HEK293 (cell line): ENCODE results near the gene ICE2.

Source experiments
- CTCF ChIA-PET: fragments of 350-600 bp; formaldehyde crosslinking; extraction: SDS; loops from one replicate; lab custom pipeline; 2021; ENCODE audit warnings: antibody characterized with exemption; lab: Yijun Ruan, JAX
- POLR2A ChIA-PET: fragments of 300-600 bp; formaldehyde crosslinking; extraction: SDS; loops from one replicate; lab custom pipeline; 2020; ENCODE audit warnings: antibody characterized with exemption, inconsistent platforms; lab: Yijun Ruan, JAX
- H3K27ac ChIP-seq: fragments of 200-500 bp; sonication (Bioruptor generic); 2 replicates; pipeline ENCODE4 v1.5.1; 2014; ENCODE audit warnings: low read depth, low read length, control low read depth, inconsistent platforms; ENCODE audit errors: extremely low read depth
- H3K36me3 ChIP-seq, 2 experiments: fragments of 200-500 bp in 1 of 2; sonication (Bioruptor generic) in 1 of 2; 1 replicate in 1 of 2; 2 replicates in 1 of 2; pipeline ENCODE4 v1.5.1; 2014 to 2017; ENCODE audit warnings: inconsistent platforms in 2 of 2, low read length in 2 of 2; ENCODE audit not compliant: control insufficient read depth in 2 of 2, insufficient read depth in 1 of 2
- H3K4me1 ChIP-seq: fragments of 200-500 bp; sonication (Bioruptor generic); 2 replicates; pipeline ENCODE4 v1.5.1; 2014; ENCODE audit warnings: mild to moderate bottlenecking, low read length, inconsistent platforms; ENCODE audit not compliant: control insufficient read depth, insufficient read depth
- H3K4me3 ChIP-seq: 2 replicates; pipeline ENCODE4 v1.5.1; 2011; ENCODE audit warnings: low read depth, mild to moderate bottlenecking, control low read depth, low read length, moderate library complexity
- H3K9me3 ChIP-seq: fragments of 200-500 bp; sonication (Bioruptor generic); 2 replicates; pipeline ENCODE4 v1.5.1; 2014; ENCODE audit warnings: low read depth, low read length, inconsistent platforms; ENCODE audit not compliant: control insufficient read depth, insufficient read depth
- OVOL3 ChIP-seq: fragments of 450-650 bp; formaldehyde crosslinking; IDR thresholded peaks from 2 replicates; pipeline ENCODE4 v1.5.1; 2016; ENCODE audit warnings: missing biosample characterization, missing genetic modification characterization
- REPIN1 ChIP-seq: fragments of 450-650 bp; formaldehyde crosslinking; IDR thresholded peaks from 2 replicates; pipeline ENCODE4 v1.5.1; 2017; ENCODE audit warnings: missing biosample characterization, missing genetic modification characterization, low read depth
- SCRT2 ChIP-seq: fragments of 450-650 bp; formaldehyde crosslinking; IDR thresholded peaks from 2 replicates; pipeline ENCODE4 v1.5.1; 2016; ENCODE audit warnings: missing biosample characterization, missing genetic modification characterization
- ZBTB10 ChIP-seq: fragments of 450-650 bp; formaldehyde crosslinking; IDR thresholded peaks from 2 replicates; pipeline ENCODE4 v1.5.1; 2016; ENCODE audit warnings: missing biosample characterization, missing genetic modification characterization
- ZEB2 ChIP-seq: fragments of 450-650 bp; formaldehyde crosslinking; IDR thresholded peaks from 2 replicates; pipeline ENCODE4 v1.5.1; 2016; ENCODE audit warnings: missing biosample characterization, missing genetic modification characterization
- ZFP3 ChIP-seq: fragments of 450-650 bp; formaldehyde crosslinking; IDR thresholded peaks from 2 replicates; pipeline ENCODE4 v1.5.1; 2016; ENCODE audit warnings: low read depth, missing biosample characterization, missing genetic modification characterization
- ZFP37 ChIP-seq: fragments of 450-650 bp; formaldehyde crosslinking; IDR thresholded peaks from 2 replicates; pipeline ENCODE4 v1.5.1; 2016; ENCODE audit warnings: missing biosample characterization, missing genetic modification characterization
- ZFP41 ChIP-seq: fragments of 450-650 bp; formaldehyde crosslinking; IDR thresholded peaks from 2 replicates; pipeline ENCODE4 v1.5.1; 2016; ENCODE audit warnings: missing biosample characterization, missing genetic modification characterization, borderline replicate concordance
- ZNF140 ChIP-seq: fragments of 450-650 bp; formaldehyde crosslinking; IDR thresholded peaks from 2 replicates; pipeline ENCODE4 v1.5.1; 2016; ENCODE audit warnings: missing biosample characterization, missing genetic modification characterization
- ZNF157 ChIP-seq: fragments of 450-650 bp; formaldehyde crosslinking; IDR thresholded peaks from 2 replicates; pipeline ENCODE4 v1.5.1; 2016; ENCODE audit warnings: missing biosample characterization, missing genetic modification characterization
- ZNF2 ChIP-seq: fragments of 450-650 bp; formaldehyde crosslinking; IDR thresholded peaks from 2 replicates; pipeline ENCODE4 v1.5.1; 2016; ENCODE audit warnings: missing biosample characterization, missing genetic modification characterization
- ZNF266 ChIP-seq: fragments of 450-650 bp; formaldehyde crosslinking; IDR thresholded peaks from 2 replicates; pipeline ENCODE4 v1.5.1; 2016; ENCODE audit warnings: missing biosample characterization, missing genetic modification characterization, low read depth
- ZNF366 ChIP-seq: fragments of 450-650 bp; formaldehyde crosslinking; conservative IDR thresholded peaks from 2 replicates; pipeline ENCODE4 v1.5.1; 2016; ENCODE audit warnings: missing biosample characterization, missing genetic modification characterization
- ZNF423 ChIP-seq: fragments of 450-650 bp; formaldehyde crosslinking; IDR thresholded peaks from 2 replicates; pipeline ENCODE4 v1.5.1; 2016; ENCODE audit warnings: missing biosample characterization, missing genetic modification characterization
- ZNF558 ChIP-seq: fragments of 450-650 bp; formaldehyde crosslinking; IDR thresholded peaks from 2 replicates; pipeline ENCODE4 v1.5.1; 2016; ENCODE audit warnings: missing biosample characterization, missing genetic modification characterization
- ZNF585B ChIP-seq: fragments of 450-650 bp; formaldehyde crosslinking; IDR thresholded peaks from 2 replicates; pipeline ENCODE4 v1.5.1; 2016; ENCODE audit warnings: missing biosample characterization, missing genetic modification characterization
- ZNF596 ChIP-seq: fragments of 450-650 bp; IDR thresholded peaks from 2 replicates; pipeline ENCODE4 v1.5.0; 2018; ENCODE audit warnings: missing biosample characterization, mild to moderate bottlenecking, missing genetic modification characterization, moderate library complexity
- ZNF621 ChIP-seq: fragments of 450-650 bp; formaldehyde crosslinking; IDR thresholded peaks from 2 replicates; pipeline ENCODE4 v1.5.1; 2017; ENCODE audit warnings: missing biosample characterization, missing genetic modification characterization
- TF ChIP-seq, protein P1 (sequence below): fragments of 450-650 bp; formaldehyde crosslinking; IDR thresholded peaks from 2 replicates; pipeline ENCODE4 v1.5.1; 2016; ENCODE audit warnings: missing biosample characterization, missing genetic modification characterization
- TF ChIP-seq, protein P2 (sequence below): fragments of 450-650 bp; formaldehyde crosslinking; IDR thresholded peaks from 2 replicates; pipeline ENCODE4 v1.5.1; 2016; ENCODE audit warnings: missing biosample characterization, missing genetic modification characterization
- TF ChIP-seq, protein P3 (sequence below): fragments of 450-650 bp; formaldehyde crosslinking; IDR thresholded peaks from 2 replicates; pipeline ENCODE4 v1.5.0; 2017; ENCODE audit warnings: missing biosample characterization, missing genetic modification characterization, borderline replicate concordance
- TF ChIP-seq, protein P4 (sequence below): fragments of 450-650 bp; formaldehyde crosslinking; IDR thresholded peaks from 2 replicates; pipeline ENCODE4 v1.5.1; 2016; ENCODE audit warnings: missing biosample characterization, missing genetic modification characterization
- TF ChIP-seq, protein P5 (sequence below): fragments of 450-650 bp; formaldehyde crosslinking; IDR thresholded peaks from 2 replicates; pipeline ENCODE4 v1.5.1; 2016; ENCODE audit warnings: missing biosample characterization, missing genetic modification characterization

ICE2 gene

GRCh38 chr15:60428935-60429334 is 50.0 kb downstream of the ICE2 start:
- CTCF ChIA-PET: no interaction called here

GRCh38 chr15:60426870-60427508 is 52.0 kb downstream of the ICE2 start:
- peaks cover 20 to 45% of the 10 kb centered on the region in 2 experiments for H3K36me3 ChIP-seq
- no peaks in the 10 kb centered on the region for H3K4me1 ChIP-seq
- H3K4me3 ChIP-seq: no peak overlapping the region
- no peak for TF ChIP-seq OVOL3 (tag by site-specific recombination)
- H3K27ac ChIP-seq: no peak overlapping the region
- ChIA-PET CTCF (no interaction called here), POLR2A (no interaction called here)
- H3K9me3 ChIP-seq: no peaks in the 10 kb centered on the region

More at GRCh38 chr15:60428935-60429334, 50.0 kb downstream of the ICE2 start:
- Histone ChIP-seq H3K4me1 (no peaks in the 10 kb centered on the region), H3K27ac (no peak overlapping the region), H3K4me3 (no peak overlapping the region)
- TF ChIP-seq ZFP3 (tag by site-specific recombination): no peak
- no peak for TF ChIP-seq ZNF423 (tag by site-specific recombination)
- TF ChIP-seq REPIN1 (tag by site-specific recombination): no peak
- TF ChIP-seq ZNF157: no peak
- no peak for TF ChIP-seq ZNF585B (tag by site-specific recombination)
- TF ChIP-seq, protein P1, sequence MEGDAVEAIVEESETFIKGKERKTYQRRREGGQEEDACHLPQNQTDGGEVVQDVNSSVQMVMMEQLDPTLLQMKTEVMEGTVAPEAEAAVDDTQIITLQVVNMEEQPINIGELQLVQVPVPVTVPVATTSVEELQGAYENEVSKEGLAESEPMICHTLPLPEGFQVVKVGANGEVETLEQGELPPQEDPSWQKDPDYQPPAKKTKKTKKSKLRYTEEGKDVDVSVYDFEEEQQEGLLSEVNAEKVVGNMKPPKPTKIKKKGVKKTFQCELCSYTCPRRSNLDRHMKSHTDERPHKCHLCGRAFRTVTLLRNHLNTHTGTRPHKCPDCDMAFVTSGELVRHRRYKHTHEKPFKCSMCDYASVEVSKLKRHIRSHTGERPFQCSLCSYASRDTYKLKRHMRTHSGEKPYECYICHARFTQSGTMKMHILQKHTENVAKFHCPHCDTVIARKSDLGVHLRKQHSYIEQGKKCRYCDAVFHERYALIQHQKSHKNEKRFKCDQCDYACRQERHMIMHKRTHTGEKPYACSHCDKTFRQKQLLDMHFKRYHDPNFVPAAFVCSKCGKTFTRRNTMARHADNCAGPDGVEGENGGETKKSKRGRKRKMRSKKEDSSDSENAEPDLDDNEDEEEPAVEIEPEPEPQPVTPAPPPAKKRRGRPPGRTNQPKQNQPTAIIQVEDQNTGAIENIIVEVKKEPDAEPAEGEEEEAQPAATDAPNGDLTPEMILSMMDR (tag by site-specific recombination): no peak
- TF ChIP-seq ZNF558 (tag by site-specific recombination): no peak
- TF ChIP-seq, protein P2, sequence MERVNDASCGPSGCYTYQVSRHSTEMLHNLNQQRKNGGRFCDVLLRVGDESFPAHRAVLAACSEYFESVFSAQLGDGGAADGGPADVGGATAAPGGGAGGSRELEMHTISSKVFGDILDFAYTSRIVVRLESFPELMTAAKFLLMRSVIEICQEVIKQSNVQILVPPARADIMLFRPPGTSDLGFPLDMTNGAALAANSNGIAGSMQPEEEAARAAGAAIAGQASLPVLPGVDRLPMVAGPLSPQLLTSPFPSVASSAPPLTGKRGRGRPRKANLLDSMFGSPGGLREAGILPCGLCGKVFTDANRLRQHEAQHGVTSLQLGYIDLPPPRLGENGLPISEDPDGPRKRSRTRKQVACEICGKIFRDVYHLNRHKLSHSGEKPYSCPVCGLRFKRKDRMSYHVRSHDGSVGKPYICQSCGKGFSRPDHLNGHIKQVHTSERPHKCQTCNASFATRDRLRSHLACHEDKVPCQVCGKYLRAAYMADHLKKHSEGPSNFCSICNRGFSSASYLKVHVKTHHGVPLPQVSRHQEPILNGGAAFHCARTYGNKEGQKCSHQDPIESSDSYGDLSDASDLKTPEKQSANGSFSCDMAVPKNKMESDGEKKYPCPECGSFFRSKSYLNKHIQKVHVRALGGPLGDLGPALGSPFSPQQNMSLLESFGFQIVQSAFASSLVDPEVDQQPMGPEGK (tag by site-specific recombination): no peak
- TF ChIP-seq, protein P3, sequence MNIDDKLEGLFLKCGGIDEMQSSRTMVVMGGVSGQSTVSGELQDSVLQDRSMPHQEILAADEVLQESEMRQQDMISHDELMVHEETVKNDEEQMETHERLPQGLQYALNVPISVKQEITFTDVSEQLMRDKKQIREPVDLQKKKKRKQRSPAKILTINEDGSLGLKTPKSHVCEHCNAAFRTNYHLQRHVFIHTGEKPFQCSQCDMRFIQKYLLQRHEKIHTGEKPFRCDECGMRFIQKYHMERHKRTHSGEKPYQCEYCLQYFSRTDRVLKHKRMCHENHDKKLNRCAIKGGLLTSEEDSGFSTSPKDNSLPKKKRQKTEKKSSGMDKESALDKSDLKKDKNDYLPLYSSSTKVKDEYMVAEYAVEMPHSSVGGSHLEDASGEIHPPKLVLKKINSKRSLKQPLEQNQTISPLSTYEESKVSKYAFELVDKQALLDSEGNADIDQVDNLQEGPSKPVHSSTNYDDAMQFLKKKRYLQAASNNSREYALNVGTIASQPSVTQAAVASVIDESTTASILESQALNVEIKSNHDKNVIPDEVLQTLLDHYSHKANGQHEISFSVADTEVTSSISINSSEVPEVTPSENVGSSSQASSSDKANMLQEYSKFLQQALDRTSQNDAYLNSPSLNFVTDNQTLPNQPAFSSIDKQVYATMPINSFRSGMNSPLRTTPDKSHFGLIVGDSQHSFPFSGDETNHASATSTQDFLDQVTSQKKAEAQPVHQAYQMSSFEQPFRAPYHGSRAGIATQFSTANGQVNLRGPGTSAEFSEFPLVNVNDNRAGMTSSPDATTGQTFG: no peak
- TF ChIP-seq SCRT2: no peak
- no peak for TF ChIP-seq ZNF596 (tag by site-specific recombination)
- TF ChIP-seq ZFP37 (tag by site-specific recombination): no peak
- no peak for TF ChIP-seq ZNF621
- TF ChIP-seq ZFP41: no peak
- TF ChIP-seq, all 188 proteins: peak for 0
- no peaks in the 10 kb centered on the region for H3K9me3 ChIP-seq
- H3K36me3 ChIP-seq: peaks cover 16 to 35% of the 10 kb centered on the region in 2 experiments
- POLR2A ChIA-PET: no interaction called here

DNA sequence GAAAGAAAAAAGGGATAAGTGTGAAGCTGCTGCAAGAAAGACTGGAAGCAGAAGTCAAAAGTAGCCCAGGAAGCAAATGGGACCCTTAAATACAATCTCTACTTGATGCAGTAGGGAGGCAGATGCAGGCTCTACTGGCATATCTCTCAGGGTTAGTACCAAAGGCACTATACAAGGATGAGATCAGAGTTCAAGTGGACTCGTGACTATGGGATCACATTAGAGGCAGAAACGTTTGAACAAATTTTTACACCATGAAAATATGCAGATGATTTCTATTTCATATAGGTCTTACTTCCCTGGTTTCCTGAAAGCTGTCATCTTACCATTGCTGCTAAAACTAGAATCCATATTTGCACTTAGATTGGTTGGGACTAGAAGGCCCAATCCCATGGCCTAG is 53.5 kb downstream of the ICE2 start:
- POLR2A ChIA-PET: no interaction called here
- CTCF ChIA-PET: interaction anchor here (0.6 to 0.7 kb wide), 2 partner anchors 20 to 100 kb away, joined by 3 read pairs; no protein-coding TSS in a partner anchor
- no peak overlapping the region for H3K27ac ChIP-seq
- no peaks in the 10 kb centered on the region for H3K9me3 ChIP-seq
- no peaks in the 10 kb centered on the region for H3K4me1 ChIP-seq
- H3K4me3 ChIP-seq: no peak overlapping the region
- H3K36me3 ChIP-seq: peaks cover 14 to 46% of the 10 kb centered on the region in 2 experiments
- no peak for TF ChIP-seq ZBTB10
- no peak for TF ChIP-seq ZNF2 (tag by site-specific recombination)
- TF ChIP-seq ZNF366: no peak
- TF ChIP-seq ZEB2 (tag by site-specific recombination): no peak
- TF ChIP-seq, protein P4, sequence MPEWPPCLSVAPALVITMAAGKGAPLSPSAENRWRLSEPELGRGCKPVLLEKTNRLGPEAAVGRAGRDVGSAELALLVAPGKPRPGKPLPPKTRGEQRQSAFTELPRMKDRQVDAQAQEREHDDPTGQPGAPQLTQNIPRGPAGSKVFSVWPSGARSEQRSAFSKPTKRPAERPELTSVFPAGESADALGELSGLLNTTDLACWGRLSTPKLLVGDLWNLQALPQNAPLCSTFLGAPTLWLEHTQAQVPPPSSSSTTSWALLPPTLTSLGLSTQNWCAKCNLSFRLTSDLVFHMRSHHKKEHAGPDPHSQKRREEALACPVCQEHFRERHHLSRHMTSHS (tag by site-specific recombination): no peak
- TF ChIP-seq, protein P5, sequence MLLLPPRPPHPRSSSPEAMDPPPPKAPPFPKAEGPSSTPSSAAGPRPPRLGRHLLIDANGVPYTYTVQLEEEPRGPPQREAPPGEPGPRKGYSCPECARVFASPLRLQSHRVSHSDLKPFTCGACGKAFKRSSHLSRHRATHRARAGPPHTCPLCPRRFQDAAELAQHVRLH (tag by site-specific recombination): no peak
- no peak for TF ChIP-seq ZNF266
- TF ChIP-seq ZNF140 (tag by site-specific recombination): no peak
